Breast epithelium (tissue), 4 donors: Measurements from ENCODE around the gene TMEM97. TPM values are rescaled to one million over a fixed set of nuclear protein-coding genes. Genes with fewer than 3 reads are reported as not detected.
"Not testable (repeated sequence)": the region's sequence is repeated elsewhere in the genome, so short reads cannot be mapped to it uniquely, and the experiment has no call there.

Experiments used
- DNase-seq, 2 donors: peaks; one replicate each; pipeline ENCODE4 v3.0.0-alpha.2; 2019; ENCODE audit warnings: low spot score in 2 of 2
- H3K27ac ChIP-seq, 2 donors: fragments of 200-600 bp; sonication (generic) in 1 of 2; one replicate each; pipeline ENCODE4 v1.5.1; 2016 to 2019; ENCODE audit warnings: mild to moderate bottlenecking in 1 of 2
- H3K27me3 ChIP-seq, 2 donors: fragments of 200-600 bp; sonication (generic) in 1 of 2; one replicate each; pipeline versions ENCODE4 v1.5.1 to v1.6.0; 2017 to 2019; ENCODE audit warnings: control low read depth in 1 of 2, mild to moderate bottlenecking in 1 of 2
- H3K36me3 ChIP-seq: fragments of 200-600 bp; one replicate; pipeline ENCODE4 v1.5.1; 2019
- H3K4me1 ChIP-seq, 2 donors: fragments of 200-600 bp; sonication (generic); one replicate each; pipeline ENCODE4 v1.5.1; 2016 to 2019; ENCODE audit warnings: control low read depth in 1 of 2
- H3K4me3 ChIP-seq, 3 donors: fragments of 200-600 bp; sonication (generic); 1 replicate in 2 of 3; 2 replicates in 1 of 3; pipeline ENCODE4 v1.5.1; 2016 to 2019; ENCODE audit warnings: mild to moderate bottlenecking in 3 of 3, moderate library complexity in 2 of 3
- H3K9me3 ChIP-seq, 2 donors: fragments of 200-600 bp; sonication (generic) in 1 of 2; one replicate each; pipeline ENCODE4 v1.5.1; 2016 to 2019; ENCODE audit warnings: control low read depth in 1 of 2
- POLR2A ChIP-seq: fragments of 450-650 bp; IDR thresholded peaks from one replicate; pipeline ENCODE4 v1.6.1; 2016; ENCODE audit warnings: antibody characterized with exemption, mild to moderate bottlenecking, moderate library complexity
- POLR2AphosphoS5 ChIP-seq, 3 donors: sonication (generic); formaldehyde crosslinking; IDR thresholded peaks; one replicate each; pipeline ENCODE4 v1.6.1; 2017; ENCODE audit warnings: antibody characterized with exemption in 3 of 3
- intact Hi-C: fragments of 100-400 bp; cut with DNase I; formaldehyde crosslinking; loops from one replicate; pipeline ENCODE4 v1.15.1; 2023; ENCODE audit warnings: low total_unique reads
- total RNA-seq, 3 donors: library from RNA; depleted of rRNA; stranded (reverse); fragments of >200 nt; gene quantifications; one replicate each; pipeline ENCODE4 v1.1.0, GENCODE V29; 2016
- TF ChIP-seq, protein P1 (sequence below), 3 donors: fragments of 450-650 bp; IDR thresholded peaks; one replicate each; pipeline ENCODE4 v1.5.1; 2016 to 2017; ENCODE audit warnings: antibody characterized with exemption in 3 of 3, mild to moderate bottlenecking in 3 of 3, moderate library complexity in 3 of 3

Gene TMEM97
- total RNA-seq: 1 to 10 TPM; 7.2 to 9.8 (median 7.5) TPM

GRCh38 chr17:28318759-28319597 is at the start of gene TMEM97:
Gene TMEM97 (plus strand): TSS chr17:28319200. CDS start chr17:28319240, 40 bp downstream.
- intact Hi-C loops: no loop called here
- Histone ChIP-seq H3K9me3 (no peaks in the 10 kb centered on the region), H3K27ac (peak within 1 kb of the TSS; percentile 65 to 71), H3K27me3 (no peaks in the 10 kb centered on the region), H3K4me1 (no peaks in the 10 kb centered on the region), H3K4me3 (peak within 1 kb of the TSS; percentile 54 to 86 (median 69)), H3K36me3 (no peaks in the 10 kb centered on the region)
- TF ChIP-seq POLR2AphosphoS5 (IDR thresholded peaks at IDR 0.05) (peak in 2 of 3 donors; percentile 39 to 41), POLR2A (no peak)
- TF ChIP-seq, protein P1, sequence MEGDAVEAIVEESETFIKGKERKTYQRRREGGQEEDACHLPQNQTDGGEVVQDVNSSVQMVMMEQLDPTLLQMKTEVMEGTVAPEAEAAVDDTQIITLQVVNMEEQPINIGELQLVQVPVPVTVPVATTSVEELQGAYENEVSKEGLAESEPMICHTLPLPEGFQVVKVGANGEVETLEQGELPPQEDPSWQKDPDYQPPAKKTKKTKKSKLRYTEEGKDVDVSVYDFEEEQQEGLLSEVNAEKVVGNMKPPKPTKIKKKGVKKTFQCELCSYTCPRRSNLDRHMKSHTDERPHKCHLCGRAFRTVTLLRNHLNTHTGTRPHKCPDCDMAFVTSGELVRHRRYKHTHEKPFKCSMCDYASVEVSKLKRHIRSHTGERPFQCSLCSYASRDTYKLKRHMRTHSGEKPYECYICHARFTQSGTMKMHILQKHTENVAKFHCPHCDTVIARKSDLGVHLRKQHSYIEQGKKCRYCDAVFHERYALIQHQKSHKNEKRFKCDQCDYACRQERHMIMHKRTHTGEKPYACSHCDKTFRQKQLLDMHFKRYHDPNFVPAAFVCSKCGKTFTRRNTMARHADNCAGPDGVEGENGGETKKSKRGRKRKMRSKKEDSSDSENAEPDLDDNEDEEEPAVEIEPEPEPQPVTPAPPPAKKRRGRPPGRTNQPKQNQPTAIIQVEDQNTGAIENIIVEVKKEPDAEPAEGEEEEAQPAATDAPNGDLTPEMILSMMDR (IDR thresholded peaks at IDR 0.05): no peak
- DNase-seq: peak; percentile 94 to 96

GRCh38 chr17:28270055-28270454 is 48.9 kb upstream of the TMEM97 start:
- H3K27me3 ChIP-seq: no peaks in the 10 kb centered on the region
- H3K27ac ChIP-seq: no peak overlapping the region
- TF ChIP-seq, protein P1 (IDR thresholded peaks at IDR 0.05): no peak
- TF ChIP-seq POLR2AphosphoS5 (IDR thresholded peaks at IDR 0.05) (no peak), POLR2A (no peak)
- no peak for DNase-seq
- H3K36me3 ChIP-seq: no peaks in the 10 kb centered on the region
- H3K9me3 ChIP-seq: no peaks in the 10 kb centered on the region
- no peaks in the 10 kb centered on the region for H3K4me1 ChIP-seq
- intact Hi-C loops: no loop called here
- no peak overlapping the region for H3K4me3 ChIP-seq

DNA sequence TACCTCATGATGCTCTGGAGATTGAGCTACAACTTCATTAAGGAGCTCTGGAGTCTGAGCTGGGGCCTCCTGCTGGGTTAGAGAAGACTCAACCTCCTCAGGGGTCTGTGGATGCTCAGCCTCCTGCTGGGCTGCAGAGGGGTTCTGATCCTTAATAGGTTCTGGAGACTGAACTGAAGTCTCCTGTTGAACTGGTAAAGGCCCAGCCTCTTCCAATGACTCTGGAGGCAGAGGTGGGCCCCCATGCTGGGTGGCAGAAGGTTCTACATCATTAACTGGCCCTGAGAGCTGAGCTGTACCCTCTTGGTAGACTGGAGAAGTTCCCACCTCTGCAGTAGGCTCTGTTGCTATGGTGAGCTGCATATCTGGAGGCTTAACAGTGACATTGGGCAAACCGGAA is 48.1 kb upstream of the TMEM97 start:
- intact Hi-C loops: no loop called here
- TF ChIP-seq POLR2A: no peak
- TF ChIP-seq POLR2AphosphoS5 (IDR thresholded peaks at IDR 0.05): no peak
- TF ChIP-seq, protein P1 (IDR thresholded peaks at IDR 0.05): no peak
- Histone ChIP-seq H3K27me3 (no peaks in the 10 kb centered on the region), H3K9me3 (no peaks in the 10 kb centered on the region), H3K27ac (no peak overlapping the region), H3K4me3 (no peak overlapping the region), H3K36me3 (no peaks in the 10 kb centered on the region), H3K4me1 (no peaks in the 10 kb centered on the region)
- DNase-seq: no peak

DNA sequence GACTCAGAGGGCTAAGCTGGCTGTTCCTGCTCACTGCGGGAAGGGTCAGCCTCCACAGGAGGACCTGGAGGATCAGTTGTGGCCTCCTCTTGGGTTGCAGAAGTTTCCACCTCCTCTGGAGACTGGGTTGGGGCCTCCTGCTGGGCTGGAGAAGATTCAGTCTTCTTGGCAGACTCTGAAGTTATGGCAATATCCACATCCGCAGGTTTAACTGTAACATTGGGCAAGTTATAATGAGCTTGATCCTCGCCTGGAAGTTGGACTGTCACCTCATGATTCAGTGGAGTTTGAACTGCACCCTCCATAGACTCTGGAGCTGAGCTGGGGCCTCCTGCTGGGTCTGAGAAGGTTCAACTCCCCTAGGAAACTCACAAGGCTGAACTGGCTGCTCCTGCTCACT is 47.6 kb upstream of the TMEM97 start:
- Histone ChIP-seq H3K4me3 (no peak overlapping the region), H3K27me3 (no peaks in the 10 kb centered on the region), H3K27ac (no peak overlapping the region), H3K4me1 (no peaks in the 10 kb centered on the region), H3K9me3 (no peaks in the 10 kb centered on the region), H3K36me3 (no peaks in the 10 kb centered on the region)
- DNase-seq: no peak
- TF ChIP-seq POLR2AphosphoS5 (IDR thresholded peaks at IDR 0.05) (no peak), POLR2A (no peak)
- TF ChIP-seq, protein P1 (IDR thresholded peaks at IDR 0.05): no peak
- intact Hi-C loops: no loop called here

GRCh38 chr17:28272166-28272565 is 46.8 kb upstream of the TMEM97 start:
- H3K27me3 ChIP-seq: no peaks in the 10 kb centered on the region
- no peak for DNase-seq
- intact Hi-C loops: no loop called here
- H3K27ac ChIP-seq: no peak overlapping the region
- no peaks in the 10 kb centered on the region for H3K4me1 ChIP-seq
- no peaks in the 10 kb centered on the region for H3K9me3 ChIP-seq
- TF ChIP-seq POLR2AphosphoS5 (IDR thresholded peaks at IDR 0.05) (no peak), POLR2A (no peak)
- TF ChIP-seq, protein P1 (IDR thresholded peaks at IDR 0.05): no peak
- H3K4me3 ChIP-seq: no peak overlapping the region
- H3K36me3 ChIP-seq: no peaks in the 10 kb centered on the region

DNA sequence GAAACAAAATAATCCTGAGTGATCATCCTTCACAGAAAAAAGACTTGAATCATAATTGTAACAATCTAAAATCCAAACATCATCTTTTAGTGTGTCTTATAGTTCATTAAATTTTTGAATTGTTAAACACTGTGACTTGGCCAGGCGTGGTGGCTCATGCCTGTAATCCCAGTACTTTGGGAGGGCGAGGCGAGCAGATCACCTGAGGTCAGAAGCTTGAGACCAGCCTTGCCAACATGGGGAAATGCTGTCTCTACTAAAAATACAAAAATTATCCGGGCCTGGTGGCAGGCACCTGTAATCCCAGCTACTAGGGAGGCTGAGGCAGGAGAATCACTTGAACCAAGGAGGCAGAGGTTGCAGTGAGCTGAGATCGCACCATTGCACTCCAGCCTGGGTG is 45.7 kb upstream of the TMEM97 start:
- H3K27me3 ChIP-seq, DNase-seq, H3K9me3 ChIP-seq, intact Hi-C loops, H3K4me3 ChIP-seq, H3K4me1 ChIP-seq, H3K27ac ChIP-seq, H3K36me3 ChIP-seq: not testable (repeated sequence)
